Thoracic aorta (tissue), 2 donors: ENCODE measurements around the gene RBMS3. TPM values are rescaled to one million over a fixed set of nuclear protein-coding genes. Genes with fewer than 3 reads are reported as not detected.

ENCODE experiments used
- ATAC-seq: fragments of 150-250 bp; one replicate; pipeline ENCODE4 v1.8.0; 2017; ENCODE audit warnings: low read depth; ENCODE audit not compliant: insufficient number of reproducible peaks, low FRiP score
- DNase-seq: peaks from one replicate; pipeline ENCODE4 v3.0.0-alpha.2; 2020; ENCODE audit warnings: low spot score
- H3K27ac ChIP-seq, 2 donors: fragments of 200-600 bp; sonication (generic); 1 replicate in 1 of 2; 2 replicates in 1 of 2; pipeline ENCODE4 v1.5.1; 2016; ENCODE audit warnings: mild to moderate bottlenecking in 2 of 2, moderate library complexity in 2 of 2
- H3K27me3 ChIP-seq: fragments of 200-600 bp; sonication (generic); replicated peaks from 2 replicates; pipeline ENCODE4 v1.6.0; 2016; ENCODE audit warnings: mild to moderate bottlenecking; ENCODE audit not compliant: insufficient read depth
- H3K36me3 ChIP-seq: fragments of 200-600 bp; sonication (generic); one replicate; pipeline ENCODE4 v1.5.1; 2016
- H3K4me1 ChIP-seq, 2 donors: fragments of 200-600 bp; sonication (generic); 1 replicate in 1 of 2; 2 replicates in 1 of 2; pipeline versions ENCODE4 v1.5.1 to v1.6.0; 2016; ENCODE audit warnings: low read depth in 2 of 2, mild to moderate bottlenecking in 1 of 2; ENCODE audit not compliant: control insufficient read depth in 1 of 2
- H3K4me3 ChIP-seq: fragments of 200-600 bp; sonication (generic); 2 replicates; pipeline ENCODE4 v1.5.1; 2016; ENCODE audit warnings: mild to moderate bottlenecking
- H3K9me3 ChIP-seq: fragments of 200-600 bp; sonication (generic); 2 replicates; pipeline ENCODE4 v1.5.1; 2016
- total RNA-seq, 2 donors: library from RNA; depleted of rRNA; stranded (reverse); fragments of >200 nt; gene quantifications; one replicate each; pipeline versions ENCODE4 v1.1.0 to v1.2.3, GENCODE V29; 2016
- TF ChIP-seq, protein P1 (sequence below): fragments of 200-600 bp; sonication (generic); IDR thresholded peaks from one replicate; pipeline ENCODE4 v1.5.1; 2019; ENCODE audit warnings: antibody characterized with exemption

Gene RBMS3
- total RNA-seq, 2 donors from 2014 or later, result 149 to 186 TPM

- ATAC-seq (no peak), DNase-seq (no peak)
- TF ChIP-seq, protein P1, sequence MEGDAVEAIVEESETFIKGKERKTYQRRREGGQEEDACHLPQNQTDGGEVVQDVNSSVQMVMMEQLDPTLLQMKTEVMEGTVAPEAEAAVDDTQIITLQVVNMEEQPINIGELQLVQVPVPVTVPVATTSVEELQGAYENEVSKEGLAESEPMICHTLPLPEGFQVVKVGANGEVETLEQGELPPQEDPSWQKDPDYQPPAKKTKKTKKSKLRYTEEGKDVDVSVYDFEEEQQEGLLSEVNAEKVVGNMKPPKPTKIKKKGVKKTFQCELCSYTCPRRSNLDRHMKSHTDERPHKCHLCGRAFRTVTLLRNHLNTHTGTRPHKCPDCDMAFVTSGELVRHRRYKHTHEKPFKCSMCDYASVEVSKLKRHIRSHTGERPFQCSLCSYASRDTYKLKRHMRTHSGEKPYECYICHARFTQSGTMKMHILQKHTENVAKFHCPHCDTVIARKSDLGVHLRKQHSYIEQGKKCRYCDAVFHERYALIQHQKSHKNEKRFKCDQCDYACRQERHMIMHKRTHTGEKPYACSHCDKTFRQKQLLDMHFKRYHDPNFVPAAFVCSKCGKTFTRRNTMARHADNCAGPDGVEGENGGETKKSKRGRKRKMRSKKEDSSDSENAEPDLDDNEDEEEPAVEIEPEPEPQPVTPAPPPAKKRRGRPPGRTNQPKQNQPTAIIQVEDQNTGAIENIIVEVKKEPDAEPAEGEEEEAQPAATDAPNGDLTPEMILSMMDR, result no peak
- Histone ChIP-seq H3K4me3 (no peak overlapping the region), H3K27ac (no peak overlapping the region), H3K27me3 (no peaks in the 10 kb centered on the region), H3K4me1 (peaks cover 3 to 21% of the 10 kb centered on the region in 2 donors), H3K9me3 (no peaks in the 10 kb centered on the region), H3K36me3 (no peaks in the 10 kb centered on the region)
These were observed 612.2 kb downstream of the RBMS3 start for GRCh38 chr3:29892976-29893554.

GRCh38 chr3:29896856-29897255 is 616.0 kb downstream of the RBMS3 start:
- no peak for ATAC-seq
- no peaks in the 10 kb centered on the region for H3K27me3 ChIP-seq
- H3K27ac ChIP-seq, result no peak overlapping the region
- no peak for DNase-seq
- H3K9me3 ChIP-seq, result no peaks in the 10 kb centered on the region
- peaks cover 10 to 28% of the 10 kb centered on the region in 2 donors for H3K4me1 ChIP-seq
- no peaks in the 10 kb centered on the region for H3K36me3 ChIP-seq
- TF ChIP-seq, protein P1, result no peak
- H3K4me3 ChIP-seq, result no peak overlapping the region

DNA sequence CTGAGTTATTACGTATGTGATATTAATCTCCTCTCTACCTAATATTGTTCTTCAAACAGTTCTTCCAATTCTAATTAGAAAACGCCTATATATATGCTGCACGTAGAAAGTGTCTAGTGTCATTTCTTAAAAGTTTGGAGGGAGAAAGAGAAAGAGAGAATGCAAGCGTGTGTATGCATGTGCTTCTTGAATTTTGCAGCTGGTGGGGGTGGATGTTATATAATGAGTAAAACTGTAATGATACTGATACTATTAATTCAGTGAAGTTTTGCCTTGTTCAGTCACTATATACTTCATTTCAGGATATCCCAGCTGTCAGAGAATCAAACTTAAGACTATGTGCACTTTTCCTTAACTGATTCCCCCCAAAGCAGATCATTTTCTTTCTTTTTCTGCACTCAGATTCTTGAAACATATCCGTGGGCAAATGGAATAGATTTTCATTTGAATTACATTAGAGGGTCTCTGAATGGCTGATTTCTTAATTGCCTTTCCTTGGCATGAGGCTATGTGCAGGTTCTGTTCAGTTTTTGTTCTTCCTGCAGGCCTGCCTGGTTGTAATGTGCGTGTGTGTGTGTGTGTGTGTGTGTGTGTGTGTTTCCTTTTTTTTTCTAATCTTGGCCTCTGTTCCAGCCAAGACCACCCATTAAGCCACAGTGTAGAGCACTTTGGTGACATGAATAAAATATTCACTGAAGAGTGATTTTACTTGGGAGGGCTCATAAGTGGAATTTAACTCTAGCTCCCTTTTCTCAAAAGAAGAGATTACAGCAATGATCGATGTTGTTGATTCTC is 617.5 kb downstream of the RBMS3 start:
- Histone ChIP-seq H3K4me1 (peaks cover 10 to 25% of the 10 kb centered on the region in 2 donors), H3K9me3 (no peaks in the 10 kb centered on the region), H3K27me3 (no peaks in the 10 kb centered on the region), H3K36me3 (no peaks in the 10 kb centered on the region), H3K27ac (no peak overlapping the region), H3K4me3 (no peak overlapping the region)
- no peak for ATAC-seq
- TF ChIP-seq, protein P1, result no peak
- DNase-seq, result no peak

DNA sequence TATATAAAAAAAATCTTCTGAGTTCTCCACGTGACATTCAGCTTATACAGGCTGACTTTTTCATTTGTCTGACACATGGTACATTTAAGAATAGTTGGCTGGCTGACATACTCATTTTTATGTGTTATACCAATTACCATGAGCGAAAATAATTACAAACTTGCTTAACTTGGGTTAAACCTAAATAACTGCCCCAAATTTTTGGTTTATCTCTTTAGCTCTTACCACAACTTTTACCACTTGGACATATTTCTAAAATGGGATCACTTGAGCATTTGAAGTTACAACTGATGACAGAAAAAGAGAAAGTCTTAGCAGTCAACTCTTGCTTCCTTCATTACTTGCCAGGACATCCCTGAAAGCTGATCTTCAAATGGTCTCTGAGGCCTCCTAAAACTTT is 618.1 kb downstream of the RBMS3 start:
- Histone ChIP-seq H3K4me3 (no peak overlapping the region), H3K4me1 (peaks cover 10 to 25% of the 10 kb centered on the region in 2 donors), H3K9me3 (no peaks in the 10 kb centered on the region), H3K27me3 (no peaks in the 10 kb centered on the region), H3K36me3 (no peaks in the 10 kb centered on the region), H3K27ac (no peak overlapping the region)
- DNase-seq, result no peak
- ATAC-seq, result no peak
- TF ChIP-seq, protein P1, result no peak

- Histone ChIP-seq H3K36me3 (no peaks in the 10 kb centered on the region), H3K27ac (peak overlapping the region in 1 of 2 donors; percentile 1), H3K27me3 (no peaks in the 10 kb centered on the region), H3K4me1 (peaks cover 10 to 25% of the 10 kb centered on the region in 2 donors), H3K9me3 (no peaks in the 10 kb centered on the region), H3K4me3 (no peak overlapping the region)
- ATAC-seq, result no peak
- TF ChIP-seq, protein P1, result no peak
- DNase-seq, result no peak
These were observed 620.2 kb downstream of the RBMS3 start for GRCh38 chr3:29901097-29901496.
